Measurements from ENCODE around the gene GJC1. TPM values are rescaled to one million over a fixed set of nuclear protein-coding genes. Genes with fewer than 3 reads are reported as not detected.

The GJC1 gene
- total RNA-seq (2014; rRNA removed; shearing (Covaris generic)): 20.9 and 21.1 TPM in 2 replicates
- polyA plus RNA-seq (2015; cell fraction: cytosol; rRNA removed): 25.2 and 32.7 TPM in 2 replicates
- 25.9 and 26.8 TPM in 2 replicates for polyA plus RNA-seq (2015; cell fraction: nucleus; rRNA removed)

- in situ Hi-C loops (cut with HindIII; ENCODE audit: low pct_unique_long_range_greater_than_20kb, low sequenced_read_pairs): no loop called here
- peak; percentile 37 for DNase-seq (ENCODE audit: low read depth, low spot score)
Measured at GRCh38 chr17:44829523-44830358, at the start of gene GJC1. Gene GJC1 (minus strand): TSS chr17:44830287. CDS start chr17:44805817, 24,470 bp downstream.

- DNase-seq (ENCODE audit: low read depth, low spot score): no peak
- in situ Hi-C loops (cut with HindIII; ENCODE audit: low pct_unique_long_range_greater_than_20kb, low sequenced_read_pairs): no loop called here
Measured at GRCh38 chr17:44879376-44879775, 49.3 kb upstream of the GJC1 start.

- in situ Hi-C loops (cut with HindIII; ENCODE audit: low pct_unique_long_range_greater_than_20kb, low sequenced_read_pairs): no loop called here
- peak; percentile 62 for DNase-seq (ENCODE audit: low read depth, low spot score)
Measured at GRCh38 chr17:44878627-44879221, 48.6 kb upstream of the GJC1 start.

- in situ Hi-C loops (cut with HindIII; ENCODE audit: low pct_unique_long_range_greater_than_20kb, low sequenced_read_pairs): no loop called here
- DNase-seq (ENCODE audit: low read depth, low spot score): no peak
Measured at GRCh38 chr17:44877121-44877520, 47.0 kb upstream of the GJC1 start.

GRCh38 chr17:44875761-44876160 lies 45.7 kb upstream of the GJC1 start:
- in situ Hi-C loops (cut with HindIII; ENCODE audit: low pct_unique_long_range_greater_than_20kb, low sequenced_read_pairs): no loop called here
- no peak for DNase-seq (ENCODE audit: low read depth, low spot score)

- in situ Hi-C loops (cut with HindIII; ENCODE audit: low pct_unique_long_range_greater_than_20kb, low sequenced_read_pairs): no loop called here
- DNase-seq (ENCODE audit: low read depth, low spot score): no peak
Measured at GRCh38 chr17:44872131-44872768, 42.2 kb upstream of the GJC1 start.

GRCh38 chr17:44871556-44871955 lies 41.5 kb upstream of the GJC1 start:
- in situ Hi-C loops (cut with HindIII; ENCODE audit: low pct_unique_long_range_greater_than_20kb, low sequenced_read_pairs): no loop called here
- DNase-seq (ENCODE audit: low read depth, low spot score): no peak

- in situ Hi-C loops (cut with HindIII; ENCODE audit: low pct_unique_long_range_greater_than_20kb, low sequenced_read_pairs): no loop called here
- DNase-seq (ENCODE audit: low read depth, low spot score): no peak
Measured at GRCh38 chr17:44867841-44868240, 37.8 kb upstream of the GJC1 start.

GRCh38 chr17:44865931-44866330 lies 35.8 kb upstream of the GJC1 start:
- no peak for DNase-seq (ENCODE audit: low read depth, low spot score)
- in situ Hi-C loops (cut with HindIII; ENCODE audit: low pct_unique_long_range_greater_than_20kb, low sequenced_read_pairs): no loop called here

GRCh38 chr17:44865231-44865660 lies 35.2 kb upstream of the GJC1 start:
- DNase-seq (ENCODE audit: low read depth, low spot score): peak; percentile 82
- in situ Hi-C loops (cut with HindIII; ENCODE audit: low pct_unique_long_range_greater_than_20kb, low sequenced_read_pairs): no loop called here

- DNase-seq (ENCODE audit: low read depth, low spot score): no peak
- in situ Hi-C loops (cut with HindIII; ENCODE audit: low pct_unique_long_range_greater_than_20kb, low sequenced_read_pairs): no loop called here
Measured at GRCh38 chr17:44864831-44865230, 34.7 kb upstream of the GJC1 start.

- DNase-seq (ENCODE audit: low read depth, low spot score): no peak
- in situ Hi-C loops (cut with HindIII; ENCODE audit: low pct_unique_long_range_greater_than_20kb, low sequenced_read_pairs): no loop called here
Measured at GRCh38 chr17:44863061-44863918, 33.2 kb upstream of the GJC1 start.

- DNase-seq (ENCODE audit: low read depth, low spot score): no peak
- in situ Hi-C loops (cut with HindIII; ENCODE audit: low pct_unique_long_range_greater_than_20kb, low sequenced_read_pairs): no loop called here
Measured at GRCh38 chr17:44862278-44862914, 32.3 kb upstream of the GJC1 start.

GRCh38 chr17:44859701-44860100 lies 29.6 kb upstream of the GJC1 start:
- no peak for DNase-seq (ENCODE audit: low read depth, low spot score)
- in situ Hi-C loops (cut with HindIII; ENCODE audit: low pct_unique_long_range_greater_than_20kb, low sequenced_read_pairs): no loop called here

GRCh38 chr17:44854192-44854591 lies 24.1 kb upstream of the GJC1 start:
- DNase-seq (ENCODE audit: low read depth, low spot score): no peak
- in situ Hi-C loops (cut with HindIII; ENCODE audit: low pct_unique_long_range_greater_than_20kb, low sequenced_read_pairs): no loop called here

GRCh38 chr17:44850612-44851011 lies 20.5 kb upstream of the GJC1 start:
- DNase-seq (ENCODE audit: low read depth, low spot score): no peak
- in situ Hi-C loops (cut with HindIII; ENCODE audit: low pct_unique_long_range_greater_than_20kb, low sequenced_read_pairs): no loop called here

- DNase-seq (ENCODE audit: low read depth, low spot score): no peak
- in situ Hi-C loops (cut with HindIII; ENCODE audit: low pct_unique_long_range_greater_than_20kb, low sequenced_read_pairs): no loop called here
Measured at GRCh38 chr17:44850025-44850424, 19.9 kb upstream of the GJC1 start.
